NOMO-1 (cell line): ENCODE measurements around the gene DNAJB4.
A peak's percentile ranks its signal among the peaks of the same experiment; 100 is the strongest.

Experiments
- DNase-seq, 2 experiments: peaks; one replicate each; lab custom pipeline; 2025; ENCODE audit not compliant: unreplicated experiment in 2 of 2; lab: John Stamatoyannopoulos, UW

DNAJB4 gene

DNA sequence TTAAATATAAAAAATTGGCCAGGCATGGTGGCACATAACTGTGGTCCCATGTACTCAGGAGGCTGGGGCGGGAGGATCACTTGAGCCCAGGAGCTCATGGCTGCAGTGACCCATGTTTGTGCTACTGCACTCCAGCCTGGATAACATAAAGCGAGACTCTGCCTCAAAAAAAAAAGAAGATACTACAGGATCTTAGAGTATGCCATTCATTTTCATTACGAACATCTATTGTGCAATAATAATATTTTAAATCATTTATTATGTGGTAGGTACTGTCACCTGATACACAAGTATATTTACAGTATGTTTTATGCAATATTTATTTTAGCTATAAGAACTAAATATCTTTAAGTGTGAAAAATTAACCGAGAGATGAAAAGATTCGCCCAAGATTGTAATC lies 31.7 kb downstream of the DNAJB4 start:
- no peak for DNase-seq

DNA sequence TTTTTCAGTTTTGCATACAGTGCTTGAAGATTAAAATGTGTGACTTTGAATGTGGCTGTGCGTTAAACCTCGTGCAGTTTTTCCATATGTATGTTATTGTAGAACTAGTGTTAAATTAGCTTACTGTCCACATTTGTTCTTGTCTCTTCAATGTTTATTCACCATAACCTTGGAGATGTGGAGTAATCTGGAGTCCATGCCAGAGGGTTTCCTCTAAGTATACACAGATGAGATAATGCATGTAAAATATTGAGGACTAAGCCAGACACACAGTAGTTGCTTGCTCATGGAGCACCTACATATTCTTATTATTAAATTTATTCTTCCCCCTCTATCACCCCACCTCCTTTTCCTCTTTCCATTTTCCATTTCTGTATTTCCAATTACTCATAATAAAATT lies 33.3 kb downstream of the DNAJB4 start:
- no peak for DNase-seq

DNA sequence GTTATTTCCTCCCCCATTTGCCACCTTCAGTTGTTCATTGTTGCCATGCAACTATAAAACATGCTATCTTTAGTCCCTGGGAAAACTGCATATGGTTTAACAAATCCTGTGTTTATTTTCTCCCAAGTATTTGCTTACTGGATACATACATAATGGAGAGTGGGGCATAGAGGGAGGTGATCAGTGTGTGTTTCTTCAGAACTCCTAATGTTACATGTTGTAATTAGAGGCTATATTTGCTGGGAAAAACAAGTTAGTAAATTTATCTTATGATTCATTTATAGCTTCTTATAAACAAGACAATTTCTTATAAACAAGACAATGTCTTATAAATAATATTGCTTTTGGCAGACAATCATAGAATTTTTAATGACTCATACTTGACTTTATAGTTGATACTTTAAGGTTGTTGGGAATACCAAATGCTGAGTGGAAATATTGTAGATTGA lies 33.8 kb downstream of the DNAJB4 start:
- DNase-seq, result no peak

DNA sequence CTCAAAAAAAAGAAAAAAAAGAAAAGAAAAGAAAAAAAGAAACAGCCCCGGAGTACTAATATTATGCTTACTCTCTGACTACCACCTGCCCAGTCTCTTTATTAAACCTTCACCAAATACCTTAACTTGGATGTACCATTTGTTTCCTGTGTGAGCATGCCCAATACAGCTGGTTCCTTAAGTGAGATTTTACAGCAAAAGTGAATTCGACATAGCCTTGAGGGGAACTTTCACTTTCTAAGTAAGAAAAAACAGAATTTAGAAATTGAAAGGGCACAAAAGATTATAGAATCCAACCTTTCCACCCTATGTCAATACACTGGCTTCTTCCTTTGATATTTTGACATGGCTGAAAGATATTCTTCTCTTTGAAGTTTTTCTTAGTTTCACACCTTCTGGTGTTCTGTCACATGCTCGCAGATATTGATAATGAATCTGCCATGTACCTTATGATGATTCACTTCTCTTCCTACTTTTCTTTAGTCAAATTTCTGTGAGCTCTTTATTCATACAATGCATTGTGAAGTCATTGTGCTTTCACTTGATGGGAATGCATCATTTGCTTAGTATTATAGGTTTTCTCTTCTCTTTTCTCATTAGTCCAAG lies 35.8 kb downstream of the DNAJB4 start:
- DNase-seq, result no peak

DNA sequence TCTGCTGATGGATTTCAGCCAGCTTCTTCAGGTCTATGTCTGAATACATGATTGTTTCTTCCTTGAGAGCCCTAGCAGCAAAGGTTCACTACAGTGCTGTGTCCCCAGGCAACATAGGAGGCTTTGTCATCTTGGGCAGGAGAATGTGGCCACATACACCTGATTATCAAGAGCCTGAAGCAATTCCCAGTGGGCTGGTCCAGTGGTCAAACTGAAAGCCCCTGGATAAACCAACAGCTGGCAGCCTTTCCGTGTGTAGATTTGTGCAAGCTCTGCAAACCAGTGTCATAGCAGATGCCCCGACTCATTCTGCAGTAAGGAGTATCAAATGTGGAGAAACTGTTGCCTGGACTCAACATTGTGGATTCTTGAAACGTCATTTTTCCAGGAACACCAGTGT lies 38.7 kb downstream of the DNAJB4 start:
- DNase-seq, result no peak

DNA sequence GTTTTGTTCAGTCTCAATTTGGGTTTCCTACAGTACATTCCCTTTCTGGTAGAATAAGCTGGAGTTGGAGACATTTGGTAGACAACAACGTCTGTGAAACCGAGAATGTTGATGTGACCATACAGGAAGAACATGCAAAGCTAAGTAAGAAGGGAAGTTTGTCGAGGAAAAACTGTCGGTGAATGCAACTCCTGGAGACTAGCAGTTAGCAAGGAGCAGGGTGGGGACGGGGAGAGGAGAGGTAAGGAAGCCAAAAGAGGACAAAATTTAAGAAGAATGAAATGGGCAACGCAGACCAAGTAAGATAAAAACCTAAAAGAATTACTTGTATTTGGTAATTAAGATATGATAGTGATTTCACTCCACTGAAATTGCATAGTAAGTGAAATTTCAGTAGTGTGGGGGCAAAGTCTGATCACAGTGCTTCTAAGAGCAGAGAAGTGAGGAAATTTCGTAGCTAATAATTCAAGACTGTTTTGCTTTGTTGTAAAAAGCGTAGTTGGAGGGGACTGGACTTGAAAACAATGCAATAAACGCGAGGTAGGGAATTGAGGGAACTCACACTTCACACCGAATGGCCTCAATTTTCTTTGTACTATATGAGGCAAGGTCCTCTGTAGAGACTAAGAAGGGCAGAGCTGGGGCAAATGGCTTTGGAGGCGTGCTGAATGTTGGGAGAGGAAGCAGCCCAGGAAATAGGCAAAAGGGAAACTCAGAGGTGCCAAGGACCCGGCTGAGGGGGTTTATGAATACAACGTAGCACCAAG lies 40.2 kb downstream of the DNAJB4 start:
- no peak for DNase-seq

DNA sequence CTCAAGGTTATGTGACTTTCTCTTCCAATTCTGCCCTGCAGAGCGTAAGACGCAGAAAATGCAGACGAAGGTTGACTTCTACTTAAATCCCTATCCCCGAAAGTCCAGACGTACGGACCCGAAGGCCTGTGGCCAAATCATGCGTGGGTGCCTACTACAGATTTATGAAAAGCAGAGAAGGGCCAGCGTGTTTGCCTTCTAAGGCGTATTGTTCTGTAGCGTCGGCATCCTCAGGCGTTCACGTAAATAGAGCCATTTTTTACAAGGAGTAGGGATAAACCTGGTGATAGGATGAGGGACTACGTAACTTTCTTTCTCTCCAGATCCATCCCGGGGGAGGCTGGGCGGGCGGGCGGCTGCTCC lies 40.8 kb downstream of the DNAJB4 start:
- DNase-seq, result no peak

DNA sequence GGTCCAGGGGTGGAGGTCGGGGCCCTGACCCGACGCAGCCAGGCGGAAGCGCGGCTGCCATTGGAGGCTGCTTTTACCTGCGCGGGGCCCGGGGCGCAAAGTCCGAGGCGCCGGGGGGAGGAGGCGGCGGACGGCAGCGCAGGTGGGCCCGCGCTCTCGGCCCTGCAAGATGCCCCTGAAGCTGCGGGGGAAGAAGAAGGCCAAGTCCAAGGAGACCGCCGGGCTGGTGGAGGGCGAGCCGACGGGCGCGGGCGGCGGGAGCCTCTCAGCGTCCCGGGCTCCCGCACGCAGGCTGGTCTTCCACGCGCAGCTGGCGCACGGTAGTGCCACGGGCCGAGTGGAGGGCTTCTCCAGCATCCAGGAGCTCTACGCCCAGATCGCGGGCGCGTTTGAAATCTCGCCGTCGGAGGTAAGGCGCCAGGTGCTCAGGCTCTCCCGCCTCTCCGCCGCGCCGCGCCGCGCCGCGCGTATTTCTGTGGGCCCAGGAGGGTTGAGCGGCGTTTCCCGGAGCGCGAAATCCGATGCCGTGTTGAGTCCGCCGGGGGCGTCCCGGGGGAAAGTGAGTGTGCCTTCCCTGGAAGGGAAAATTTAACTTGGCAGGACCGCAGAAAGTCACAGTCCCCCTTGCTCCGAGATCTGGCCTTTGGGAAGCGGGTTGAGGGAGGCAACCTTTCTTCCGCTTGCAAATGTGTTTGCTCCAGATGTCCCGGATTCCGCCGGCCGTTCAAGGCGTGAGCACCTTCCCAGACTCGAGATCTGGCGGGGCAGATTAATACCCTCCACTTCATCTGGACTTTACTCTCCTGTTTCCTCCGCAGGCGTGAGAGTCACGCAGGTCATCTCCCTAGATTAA lies 41.4 kb downstream of the DNAJB4 start, which contains the start of gene GIPC2:
TSS of gene GIPC2 (plus strand) at position 41 of the 853 bp plus-strand sequence. CDS start at position 170, 129 bp downstream.
- DNase-seq, result no peak

DNA sequence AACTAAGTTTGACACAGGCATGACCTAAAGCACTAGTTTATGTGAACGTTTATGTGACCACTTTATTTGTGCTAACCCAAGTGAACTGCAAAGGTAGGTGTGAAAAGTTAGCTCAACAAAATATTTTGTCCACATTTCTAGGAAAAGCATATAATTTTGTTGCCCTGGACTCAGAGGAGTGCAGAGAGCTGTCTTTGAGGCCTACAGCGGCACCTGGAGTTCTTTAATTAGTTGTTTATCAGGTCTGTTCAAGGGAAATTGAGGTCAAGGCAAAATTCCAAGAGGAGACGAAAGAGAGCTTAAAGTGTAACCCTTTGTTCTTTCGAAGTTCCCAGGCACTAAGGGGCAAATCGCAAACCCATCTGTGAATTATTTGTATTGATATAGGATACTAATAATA lies 42.4 kb downstream of the DNAJB4 start:
- no peak for DNase-seq

DNA sequence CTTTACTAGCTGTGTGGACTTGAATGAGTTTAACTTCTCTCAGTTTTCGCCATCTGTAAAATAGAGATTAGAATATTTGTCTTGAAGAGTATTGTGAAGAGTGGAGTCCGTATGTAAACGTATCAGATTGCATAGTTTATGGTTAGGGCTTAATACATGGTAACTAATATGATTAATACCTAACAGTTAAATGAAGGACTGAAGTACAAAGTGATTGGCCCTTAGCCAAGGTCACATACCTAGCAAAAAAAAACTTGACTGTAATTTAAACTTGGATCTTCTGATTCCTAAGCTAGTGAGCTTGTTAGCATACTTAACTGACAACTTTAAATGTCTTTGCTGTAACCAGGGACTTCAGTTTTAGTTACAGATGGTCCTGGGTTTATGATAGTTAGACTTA lies 42.9 kb downstream of the DNAJB4 start:
- DNase-seq, result no peak

DNA sequence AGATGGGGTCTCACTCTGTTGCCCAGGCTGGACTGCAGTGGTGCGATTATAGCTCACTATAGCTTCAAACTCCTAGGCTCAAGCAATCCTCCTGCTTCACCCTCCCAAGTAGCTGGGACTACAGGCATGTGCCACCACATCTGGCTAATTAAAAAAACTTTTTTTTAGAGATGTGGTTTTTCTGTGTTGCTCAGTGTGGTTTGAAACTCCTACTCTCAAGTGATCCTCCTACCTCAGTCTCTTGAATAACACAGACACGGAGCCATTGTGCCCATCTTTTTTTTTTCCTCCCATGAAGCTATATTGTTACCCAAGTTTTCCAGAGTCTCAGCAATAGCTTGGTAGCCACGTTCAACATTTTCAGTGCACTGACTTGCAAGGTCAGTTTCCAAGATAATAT lies 43.7 kb downstream of the DNAJB4 start:
- no peak for DNase-seq

DNA sequence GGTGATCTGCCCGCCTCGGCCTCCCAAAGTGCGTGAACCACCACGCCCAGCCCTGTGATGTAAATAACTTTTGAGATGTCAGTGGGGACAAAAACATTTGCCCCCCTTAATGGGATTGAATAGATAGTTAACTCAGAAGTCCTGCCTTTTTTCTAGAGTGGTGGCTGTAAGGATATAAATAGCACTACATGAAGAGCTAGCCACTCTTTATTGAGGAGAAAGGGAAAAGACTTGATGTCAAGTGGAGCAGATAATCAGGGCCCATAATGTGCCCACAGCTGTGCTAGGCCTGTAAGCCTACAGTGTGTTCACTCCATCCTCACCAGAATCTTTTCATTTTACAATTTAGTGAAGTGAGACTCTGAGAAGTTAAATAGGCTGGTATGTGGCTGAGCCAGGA lies 44.7 kb downstream of the DNAJB4 start:
- no peak for DNase-seq

DNA sequence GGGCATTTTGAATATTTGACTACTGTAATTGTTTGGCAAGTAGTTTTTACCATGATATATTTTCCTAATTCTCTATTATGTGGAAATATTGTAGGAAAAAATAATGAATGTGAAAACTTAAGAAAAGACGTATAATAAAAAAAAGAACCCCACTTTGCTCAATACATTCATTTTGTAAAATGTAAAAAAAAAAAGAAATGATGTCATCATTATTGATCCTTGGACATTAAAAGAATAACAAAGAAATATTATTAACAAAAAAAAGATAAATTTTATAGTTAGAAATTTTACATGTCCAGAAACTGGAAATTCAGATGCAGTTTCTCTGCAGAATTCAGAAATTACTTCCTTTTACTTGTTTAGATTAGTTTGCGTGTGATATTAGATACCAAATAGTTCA lies 46.3 kb downstream of the DNAJB4 start:
- no peak for DNase-seq

DNA sequence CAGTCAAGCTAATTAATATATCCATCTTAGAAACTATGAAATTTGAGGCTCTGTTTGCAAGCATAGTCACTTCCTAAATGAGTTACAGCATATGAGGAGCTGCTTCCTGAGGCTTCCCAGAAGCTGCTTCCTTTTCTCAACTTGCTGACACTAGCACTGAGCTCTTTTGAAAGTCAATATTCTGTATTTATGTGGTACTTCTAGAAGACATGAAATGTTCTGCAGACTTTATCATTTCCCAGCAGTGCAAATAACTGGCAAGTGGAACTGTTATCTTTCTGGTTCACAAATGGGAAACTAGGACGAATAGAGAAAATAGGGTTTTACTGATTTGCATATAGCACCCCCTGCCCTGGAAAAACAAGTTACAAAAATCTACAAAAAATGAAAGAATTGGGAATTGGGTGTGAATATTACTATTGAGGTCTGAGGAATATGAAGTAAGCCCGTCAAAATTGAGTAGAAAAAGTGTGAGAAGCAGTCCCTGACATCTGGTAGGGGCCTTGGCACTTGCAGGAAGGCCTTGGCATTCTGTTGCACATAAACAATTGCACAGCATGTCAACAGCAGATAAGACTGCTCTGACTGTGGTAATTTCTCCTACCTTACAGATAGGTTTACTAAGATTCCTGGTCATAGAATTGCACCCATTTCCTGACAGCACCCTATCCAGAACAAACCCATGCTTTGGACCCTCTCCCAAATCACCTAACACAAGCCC lies 48.1 kb downstream of the DNAJB4 start:
- no peak for DNase-seq

DNA sequence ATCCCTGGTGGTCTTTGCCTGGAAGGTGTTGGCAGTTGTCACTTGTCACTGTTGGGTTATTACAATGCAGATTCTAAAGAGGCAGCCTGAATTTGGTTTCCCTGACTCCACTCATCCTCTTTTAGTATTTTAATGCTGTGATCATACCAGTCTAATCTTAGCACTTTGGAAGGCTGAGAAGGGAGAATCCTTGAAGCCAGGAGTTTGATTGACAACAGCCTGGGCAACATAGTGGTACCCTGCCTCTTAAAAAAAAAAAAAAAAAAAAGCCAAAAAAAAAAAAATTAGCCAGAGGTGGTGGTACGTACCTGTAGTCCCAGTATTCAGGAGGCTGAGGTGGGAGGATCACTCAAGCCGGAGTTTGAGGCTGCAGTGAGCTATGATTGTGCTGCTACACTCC lies 48.8 kb downstream of the DNAJB4 start:
- DNase-seq, result no peak

DNA sequence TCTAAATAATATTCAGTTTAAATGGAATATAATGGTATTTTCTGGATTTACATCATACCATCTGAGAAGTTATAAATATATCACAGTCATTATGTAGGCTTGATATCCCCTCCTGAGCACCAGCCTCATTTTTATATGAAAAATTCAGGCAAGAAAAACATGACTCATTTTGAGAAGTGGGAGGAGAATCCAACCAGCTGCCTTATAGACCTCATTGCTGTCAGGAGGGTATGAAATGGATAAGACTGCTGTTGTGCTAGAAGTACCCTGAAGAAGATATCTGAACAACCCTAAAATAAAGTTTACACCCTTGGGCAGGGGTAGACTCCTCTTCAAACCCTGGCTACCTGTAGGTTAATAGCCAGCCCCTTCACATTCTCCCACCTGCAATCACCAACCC lies 49.8 kb downstream of the DNAJB4 start:
- DNase-seq, result no peak

DNA sequence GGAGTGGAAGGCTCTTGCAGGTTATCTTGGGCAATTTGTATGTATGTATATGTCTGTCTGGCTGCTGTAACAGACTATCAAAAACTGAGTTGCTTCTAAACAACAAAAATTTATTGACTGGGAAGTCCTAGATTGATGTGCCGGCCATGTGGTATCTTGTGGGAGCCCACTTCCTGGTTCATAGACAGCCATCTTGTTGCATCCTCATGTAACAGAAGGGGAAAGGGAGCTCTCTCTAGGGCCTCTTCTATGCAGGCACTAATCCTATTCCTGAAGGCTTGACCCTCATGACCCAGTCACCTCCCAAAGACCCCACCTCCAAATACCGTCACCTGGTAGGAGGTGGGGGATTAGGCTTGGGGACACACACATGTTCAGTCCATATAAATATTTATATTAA lies 50.2 kb downstream of the DNAJB4 start:
- DNase-seq, result no peak

DNA sequence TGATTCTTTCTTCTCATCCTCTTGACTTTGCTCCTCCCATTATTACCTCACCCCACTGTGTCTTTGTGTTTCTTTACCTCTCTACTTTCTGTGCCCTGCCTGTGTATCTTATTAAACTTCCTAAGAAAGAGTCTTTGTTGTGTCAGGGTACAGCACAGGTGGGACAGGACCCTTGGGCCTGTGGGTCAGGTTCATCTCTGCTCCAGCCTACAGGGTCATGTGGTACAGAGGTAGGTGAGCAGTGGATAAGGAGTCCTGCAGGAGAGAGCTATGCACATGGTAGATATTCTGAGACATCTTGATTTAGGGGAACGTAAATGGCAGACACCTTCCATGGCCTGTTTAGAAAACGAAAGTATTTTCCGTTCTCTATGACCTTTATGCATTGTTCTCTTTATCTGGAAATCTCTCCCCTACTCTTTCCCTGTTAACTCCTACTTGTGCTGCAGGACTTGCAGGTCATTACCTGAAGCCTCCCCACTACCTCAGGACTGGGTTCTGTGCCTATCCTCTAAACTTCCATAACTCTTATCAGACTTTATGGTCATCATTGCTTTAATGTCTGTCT lies 50.9 kb downstream of the DNAJB4 start:
- no peak for DNase-seq

DNA sequence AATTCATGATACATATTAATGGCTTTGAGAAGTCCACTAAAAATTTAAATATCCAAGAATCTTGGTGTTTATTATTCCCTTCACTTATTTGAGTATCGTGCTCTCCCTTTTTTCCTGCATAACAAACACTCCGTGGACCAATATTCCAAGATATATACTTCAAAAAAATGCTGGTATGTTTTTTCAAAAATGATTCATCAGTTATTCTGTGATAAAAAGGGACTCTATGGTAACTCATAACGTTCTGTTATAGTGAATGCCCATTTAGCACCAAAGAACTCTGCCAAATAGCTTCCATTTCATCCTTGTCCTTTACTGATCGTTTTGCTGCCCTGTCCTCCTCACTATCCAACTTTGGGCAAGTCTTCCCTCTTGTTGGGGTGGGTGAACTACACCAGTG lies 53.9 kb downstream of the DNAJB4 start:
- no peak for DNase-seq

DNA sequence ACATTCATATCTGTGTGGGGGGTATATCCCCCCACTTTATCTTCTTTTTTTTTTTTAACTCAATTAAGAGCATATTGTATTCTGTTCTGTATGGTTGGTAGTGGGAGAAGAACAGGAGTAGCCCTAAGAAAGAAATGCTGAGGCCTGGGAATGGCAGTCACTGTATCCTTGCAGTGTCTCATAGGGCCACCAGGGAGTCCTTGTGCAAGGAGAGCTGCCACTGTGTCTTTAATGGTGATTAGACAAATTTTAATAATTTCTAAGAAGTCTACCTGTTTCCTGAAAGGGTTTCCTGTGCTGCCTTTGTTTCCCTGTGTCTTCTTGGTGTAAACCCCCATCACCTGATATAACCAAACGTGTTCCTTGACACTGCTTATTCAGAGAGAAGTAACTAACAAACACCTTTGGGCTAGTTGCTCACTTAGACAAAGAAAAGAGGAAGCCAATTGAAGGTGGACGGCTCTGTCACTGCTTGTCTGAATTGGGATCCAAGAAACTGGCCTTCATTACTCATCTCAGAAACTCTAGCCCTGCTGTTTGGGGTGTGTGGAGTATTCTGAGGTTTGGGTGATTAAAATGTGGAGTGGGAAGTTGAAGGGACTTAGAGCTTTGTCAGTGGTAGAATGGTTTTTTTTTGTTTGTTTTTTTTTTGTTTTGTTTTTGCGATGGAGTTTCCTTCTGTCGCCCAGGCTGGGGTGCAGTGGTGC lies 56.3 kb downstream of the DNAJB4 start:
- peak in 1 of 2 experiments; percentile 15 for DNase-seq
